IPS-18a (cell line): Measurements from ENCODE around the gene KIF4A.

Source experiments
- H3K27ac ChIP-seq: one replicate; pipeline ENCODE4 v1.5.1; 2013; ENCODE audit warnings: low read length
- H3K27me3 ChIP-seq: one replicate; pipeline ENCODE4 v1.6.1; 2013; ENCODE audit warnings: mild to moderate bottlenecking, low read length; ENCODE audit not compliant: control insufficient read depth, insufficient read depth
- H3K36me3 ChIP-seq: one replicate; pipeline ENCODE4 v1.6.1; 2013; ENCODE audit warnings: low read depth, low read length; ENCODE audit not compliant: control insufficient read depth
- H3K4me1 ChIP-seq: one replicate; pipeline ENCODE4 v1.6.1; 2013; ENCODE audit warnings: low read depth, low read length; ENCODE audit not compliant: control insufficient read depth
- H3K4me3 ChIP-seq: one replicate; pipeline ENCODE4 v1.5.1; 2013; ENCODE audit warnings: low read length
- H3K9ac ChIP-seq: one replicate; pipeline ENCODE4 v1.6.1; 2013; ENCODE audit warnings: mild to moderate bottlenecking, low read length, moderate library complexity
- H3K9me3 ChIP-seq: one replicate; pipeline ENCODE4 v1.6.1; 2013; ENCODE audit warnings: low read depth, low read length; ENCODE audit not compliant: control insufficient read depth

Gene KIF4A

GRCh38 chrX:70444946-70445656 lies 155.2 kb downstream of the KIF4A start:
- peaks cover 11% of the 10 kb centered on the region for H3K27me3 ChIP-seq
- H3K4me3 ChIP-seq, result peak overlapping the region; percentile 30
- peaks cover 5% of the 10 kb centered on the region for H3K9me3 ChIP-seq
- no peaks in the 10 kb centered on the region for H3K36me3 ChIP-seq
- no peak overlapping the region for H3K27ac ChIP-seq
- no peaks in the 10 kb centered on the region for H3K4me1 ChIP-seq
- no peak overlapping the region for H3K9ac ChIP-seq

- H3K4me1 ChIP-seq, result no peaks in the 10 kb centered on the region
- peaks cover 5% of the 10 kb centered on the region for H3K9me3 ChIP-seq
- H3K36me3 ChIP-seq, result no peaks in the 10 kb centered on the region
- H3K27ac ChIP-seq, result no peak overlapping the region
- H3K4me3 ChIP-seq, result no peak overlapping the region
- H3K27me3 ChIP-seq, result peaks cover 11% of the 10 kb centered on the region
- H3K9ac ChIP-seq, result no peak overlapping the region
Measured at GRCh38 chrX:70445951-70446350, 156.0 kb downstream of the KIF4A start.

DNA sequence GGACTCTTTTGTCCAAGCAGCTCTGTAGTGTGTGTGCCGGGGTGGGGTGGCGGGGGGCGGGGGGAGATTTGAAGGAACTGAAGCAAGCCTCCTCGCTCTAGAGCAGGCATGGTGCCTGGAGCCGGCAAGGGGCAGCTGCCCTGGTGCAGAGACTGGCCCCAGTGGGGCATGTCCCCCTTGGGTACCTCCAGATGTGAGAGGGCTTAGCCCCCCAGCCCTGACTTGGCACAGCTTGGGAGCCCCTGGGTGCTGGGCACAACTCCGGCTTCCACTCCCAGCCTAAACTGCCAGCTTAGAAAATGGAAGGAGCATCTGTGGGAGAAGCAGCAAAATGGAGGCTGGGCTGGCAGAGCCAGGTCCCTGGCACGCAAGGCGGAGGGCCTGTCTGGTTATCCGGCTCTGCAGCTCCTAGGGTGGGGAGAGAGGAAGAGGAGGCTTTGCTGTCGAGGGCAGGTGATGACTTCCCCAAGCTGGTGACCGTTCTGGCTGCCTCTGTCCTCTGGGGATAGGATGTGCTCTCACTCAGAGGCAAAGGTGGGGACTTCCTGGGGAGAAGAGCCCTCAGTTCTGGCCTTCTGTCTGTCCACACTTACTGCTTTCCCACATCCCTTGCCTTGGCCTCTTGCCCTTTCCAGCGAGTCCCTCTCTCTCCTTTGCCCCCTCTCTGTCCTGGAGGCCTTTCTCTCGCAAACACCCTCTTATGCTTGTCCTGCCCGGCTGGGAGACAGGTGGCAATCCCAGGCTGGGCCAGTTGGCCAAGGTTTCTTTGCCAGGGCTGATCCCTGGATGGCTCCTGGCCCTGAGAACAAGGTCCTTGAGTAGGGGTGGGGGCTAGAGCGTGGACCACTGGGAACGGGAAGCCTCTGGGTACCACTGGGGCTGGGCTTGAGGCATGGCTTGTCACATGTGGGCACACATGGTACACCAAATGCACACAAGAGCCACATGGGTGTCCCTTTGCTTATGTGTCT lies 156.8 kb downstream of the KIF4A start:
- peaks cover 11% of the 10 kb centered on the region for H3K27me3 ChIP-seq
- H3K4me3 ChIP-seq, result no peak overlapping the region
- no peak overlapping the region for H3K9ac ChIP-seq
- H3K4me1 ChIP-seq, result no peaks in the 10 kb centered on the region
- no peaks in the 10 kb centered on the region for H3K36me3 ChIP-seq
- H3K9me3 ChIP-seq, result peaks cover 5% of the 10 kb centered on the region
- no peak overlapping the region for H3K27ac ChIP-seq

DNA sequence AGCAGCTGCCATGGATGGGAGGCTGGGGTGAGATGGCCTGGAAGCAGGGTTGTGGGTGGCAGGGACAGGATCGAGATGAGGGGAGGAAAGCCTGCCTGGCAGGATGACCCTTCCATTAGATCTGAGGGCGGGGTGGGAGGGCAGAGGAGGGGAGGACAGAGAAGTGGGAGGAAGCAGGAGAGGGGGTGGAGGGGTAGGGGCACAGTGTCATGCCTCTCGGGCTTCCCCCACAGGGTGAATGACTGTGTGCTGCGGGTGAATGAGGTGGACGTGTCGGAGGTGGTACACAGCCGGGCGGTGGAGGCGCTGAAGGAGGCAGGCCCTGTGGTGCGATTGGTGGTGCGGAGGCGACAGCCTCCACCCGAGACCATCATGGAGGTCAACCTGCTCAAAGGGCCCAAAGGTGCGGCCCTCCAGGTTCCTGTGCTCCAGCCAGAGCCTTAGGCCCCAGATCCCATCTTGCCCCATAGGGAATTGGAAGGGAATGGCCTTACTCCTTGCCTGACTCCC lies 159.6 kb downstream of the KIF4A start:
- Histone ChIP-seq H3K9ac (no peak overlapping the region), H3K27ac (no peak overlapping the region), H3K36me3 (no peaks in the 10 kb centered on the region), H3K9me3 (peaks cover 5% of the 10 kb centered on the region), H3K4me1 (no peaks in the 10 kb centered on the region), H3K4me3 (no peak overlapping the region), H3K27me3 (peaks cover 11% of the 10 kb centered on the region)

DNA sequence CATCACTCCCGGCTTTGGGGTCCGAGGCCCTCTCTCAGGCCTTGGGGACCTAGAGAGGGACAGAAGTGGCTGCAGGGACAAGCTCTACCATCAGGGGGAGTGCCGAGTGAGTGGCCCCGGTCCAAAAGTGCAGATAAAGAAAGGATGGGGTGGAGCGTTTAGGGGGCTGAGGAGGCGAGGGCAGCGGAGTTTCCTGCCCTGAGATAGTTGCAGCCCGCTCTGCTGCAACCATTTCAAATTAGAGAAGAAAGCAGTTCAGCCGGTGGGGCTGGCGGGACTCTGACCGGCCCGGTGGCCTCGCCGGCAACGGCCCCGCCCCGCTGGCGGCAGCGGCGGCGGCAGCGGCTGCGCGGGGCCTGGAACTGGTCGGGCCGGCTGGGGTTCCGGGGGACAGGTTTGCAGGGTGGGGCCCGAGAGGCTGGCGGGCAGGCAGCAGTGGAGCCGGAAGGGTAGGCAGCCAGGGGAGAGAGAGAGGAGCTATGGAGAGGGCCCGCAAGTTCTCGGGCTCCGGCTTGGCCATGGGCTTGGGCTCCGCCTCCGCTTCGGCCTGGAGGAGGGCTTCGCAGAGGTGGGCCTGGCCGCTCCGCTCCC lies 162.3 kb downstream of the KIF4A start:
- Histone ChIP-seq H3K36me3 (no peaks in the 10 kb centered on the region), H3K9ac (peak overlapping the region; percentile 24), H3K4me1 (no peaks in the 10 kb centered on the region), H3K27me3 (no peaks in the 10 kb centered on the region), H3K27ac (no peak overlapping the region), H3K4me3 (peak overlapping the region; percentile 46), H3K9me3 (peaks cover 5% of the 10 kb centered on the region)

DNA sequence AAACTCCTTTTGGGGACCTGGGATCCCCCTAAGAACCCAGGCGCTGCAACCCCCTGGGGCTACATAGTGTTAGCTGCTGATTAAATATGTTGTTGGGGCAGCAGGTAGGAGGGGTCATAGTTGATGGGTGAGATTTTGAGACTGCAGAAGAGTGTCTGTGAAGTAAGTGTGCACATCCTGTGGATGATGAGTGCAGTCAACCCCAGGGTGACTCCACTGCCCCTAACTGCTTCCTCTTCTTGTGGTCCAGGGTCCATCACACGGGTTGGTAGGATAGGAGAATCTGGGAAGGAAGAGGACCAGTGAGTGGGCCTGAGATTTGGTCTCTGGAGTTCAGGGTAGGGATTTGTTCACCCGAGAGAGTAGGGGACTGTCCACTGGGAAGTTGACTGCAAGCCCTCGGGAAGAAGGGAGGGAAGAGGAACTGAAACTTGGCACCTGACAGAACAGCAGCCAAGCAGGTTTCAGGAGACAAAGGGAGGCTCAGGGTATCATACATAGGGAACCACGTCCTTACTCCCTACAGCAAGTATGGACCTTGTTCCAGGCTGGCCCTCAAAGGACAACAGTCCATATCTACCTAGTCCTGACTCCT lies 163.2 kb downstream of the KIF4A start:
- H3K4me3 ChIP-seq, result peak overlapping the region; percentile 46
- H3K9ac ChIP-seq, result peak overlapping the region; percentile 24
- no peaks in the 10 kb centered on the region for H3K4me1 ChIP-seq
- H3K36me3 ChIP-seq, result no peaks in the 10 kb centered on the region
- H3K9me3 ChIP-seq, result peaks cover 2% of the 10 kb centered on the region
- H3K27ac ChIP-seq, result no peak overlapping the region
- no peaks in the 10 kb centered on the region for H3K27me3 ChIP-seq

DNA sequence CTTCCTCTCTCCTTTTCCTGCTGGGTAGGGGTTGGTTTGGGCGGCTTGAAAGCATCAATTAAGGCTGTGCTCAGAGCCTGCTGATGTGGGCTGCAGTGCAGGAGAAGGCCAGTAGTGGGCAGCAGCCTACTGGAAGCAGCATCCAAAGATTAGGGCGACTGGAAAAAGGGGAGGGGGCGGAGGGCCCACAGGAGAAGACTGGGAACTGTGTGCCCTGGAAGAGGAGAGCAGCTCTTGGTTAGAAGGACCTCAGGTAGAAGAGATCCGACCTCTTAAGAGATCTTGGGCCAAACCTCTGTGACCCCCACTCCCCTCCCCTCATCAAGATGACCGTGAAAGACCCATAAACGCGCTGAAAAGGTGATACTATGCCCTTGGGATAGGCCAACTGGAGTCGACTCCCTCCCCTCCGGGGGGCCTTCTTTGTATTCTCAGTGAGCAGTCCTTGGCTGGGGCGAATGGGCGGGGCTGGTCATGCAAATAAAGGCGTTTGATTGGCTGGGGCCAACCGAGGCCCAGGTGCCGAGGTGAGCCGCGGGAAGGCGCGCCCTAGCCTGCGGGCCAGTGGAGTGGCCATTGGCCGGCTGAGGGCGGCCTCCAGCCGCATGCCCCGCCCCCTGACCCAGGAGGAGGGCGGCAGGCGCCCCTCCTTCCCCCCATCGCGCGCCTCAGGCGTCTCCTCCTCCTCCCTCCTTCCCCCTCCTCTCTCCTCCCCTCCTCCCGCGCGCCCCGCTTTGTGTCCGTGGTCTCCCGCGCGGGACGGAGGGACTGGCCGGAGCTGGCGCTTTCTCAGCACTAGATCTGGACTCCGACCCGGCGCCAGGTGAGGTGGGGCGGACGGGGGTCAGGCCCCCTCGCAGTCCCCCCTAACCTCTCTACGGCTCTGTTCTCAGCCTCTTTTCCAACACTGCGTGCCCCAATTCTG lies 164.8 kb downstream of the KIF4A start:
- H3K4me3 ChIP-seq, result peak overlapping the region; percentile 65
- H3K27me3 ChIP-seq, result no peaks in the 10 kb centered on the region
- H3K4me1 ChIP-seq, result no peaks in the 10 kb centered on the region
- peaks cover 7% of the 10 kb centered on the region for H3K36me3 ChIP-seq
- no peaks in the 10 kb centered on the region for H3K9me3 ChIP-seq
- peak overlapping the region; percentile 63 for H3K27ac ChIP-seq
- peak overlapping the region; percentile 80 for H3K9ac ChIP-seq

- H3K9ac ChIP-seq, result peak overlapping the region; percentile 80
- no peaks in the 10 kb centered on the region for H3K4me1 ChIP-seq
- H3K36me3 ChIP-seq, result peaks cover 9% of the 10 kb centered on the region
- no peaks in the 10 kb centered on the region for H3K9me3 ChIP-seq
- no peaks in the 10 kb centered on the region for H3K27me3 ChIP-seq
- peak overlapping the region; percentile 63 for H3K27ac ChIP-seq
- H3K4me3 ChIP-seq, result peak overlapping the region; percentile 65
Measured at GRCh38 chrX:70455366-70456202, 165.7 kb downstream of the KIF4A start.

GRCh38 chrX:70456256-70456655 lies 166.4 kb downstream of the KIF4A start:
- Histone ChIP-seq H3K4me1 (no peaks in the 10 kb centered on the region), H3K9ac (peak overlapping the region; percentile 80), H3K4me3 (peak overlapping the region; percentile 65), H3K27me3 (no peaks in the 10 kb centered on the region), H3K9me3 (no peaks in the 10 kb centered on the region), H3K36me3 (peaks cover 11% of the 10 kb centered on the region), H3K27ac (peak overlapping the region; percentile 9)

DNA sequence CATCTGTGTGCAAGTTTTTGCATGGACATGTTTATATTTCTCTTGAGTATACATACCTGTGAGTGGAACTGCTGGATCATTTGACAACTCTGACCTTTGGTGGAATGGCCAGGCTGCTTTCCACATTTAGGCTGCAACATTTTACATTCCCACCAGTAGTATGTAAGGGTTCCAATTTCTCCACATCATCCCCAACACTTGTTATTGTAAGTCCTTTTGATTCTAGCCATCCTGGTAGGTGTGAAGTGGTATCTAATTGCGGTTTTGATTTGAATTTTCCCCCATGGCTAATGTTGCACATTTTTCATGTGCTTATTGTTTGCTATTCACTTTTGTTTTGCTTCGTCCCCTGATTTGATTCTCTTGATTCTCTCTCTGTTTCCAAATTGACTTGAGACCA lies 171.1 kb downstream of the KIF4A start:
- H3K9me3 ChIP-seq, result no peaks in the 10 kb centered on the region
- H3K4me3 ChIP-seq, result no peak overlapping the region
- no peak overlapping the region for H3K9ac ChIP-seq
- H3K36me3 ChIP-seq, result peaks cover 11% of the 10 kb centered on the region
- no peaks in the 10 kb centered on the region for H3K27me3 ChIP-seq
- H3K4me1 ChIP-seq, result no peaks in the 10 kb centered on the region
- H3K27ac ChIP-seq, result no peak overlapping the region
